HG03196 (cell line): Measurements from ENCODE around the gene INSRR.

Experiments
- ATAC-seq: cut with Tn5 transposase; IDR thresholded peaks from one replicate; pipeline ENCODE4 v1.9.1; 2021; ENCODE audit not compliant: unreplicated experiment

Gene INSRR

DNA sequence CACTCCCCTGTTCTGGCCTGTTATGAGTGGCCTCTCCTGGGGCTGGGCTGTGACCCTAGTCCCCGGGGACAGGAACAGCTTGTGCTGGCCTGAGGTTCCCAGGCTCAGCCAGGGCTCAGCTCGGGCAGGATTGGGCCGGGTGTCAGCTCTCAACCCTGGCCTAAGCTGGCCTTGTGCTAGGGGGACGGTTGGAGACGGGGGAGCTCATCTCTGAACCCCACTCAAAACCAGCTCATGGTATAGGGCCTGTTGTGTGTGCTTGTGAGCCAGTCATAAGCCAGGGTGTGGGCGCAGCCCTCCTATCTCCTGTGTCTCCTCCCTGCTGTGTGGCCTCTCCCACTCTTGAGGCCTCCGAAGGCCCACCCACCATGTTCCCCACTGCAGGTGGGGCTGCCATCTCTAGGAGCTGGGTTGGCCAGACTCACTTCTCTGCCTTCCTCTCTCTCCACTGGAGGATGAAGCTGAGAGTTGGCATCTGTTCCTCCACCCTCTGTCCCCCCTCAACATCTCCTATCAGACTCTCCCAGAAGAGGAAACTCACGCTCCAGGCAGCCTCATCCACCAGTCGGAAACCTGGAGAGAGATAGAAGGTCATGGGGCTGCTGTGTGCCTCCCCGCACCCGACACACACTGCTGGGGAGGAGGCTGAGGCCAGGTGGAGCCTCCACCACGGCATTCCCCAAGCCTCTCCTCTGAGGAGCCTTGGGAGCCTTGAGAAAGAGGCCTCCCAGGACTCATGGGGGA lies 36.0 kb upstream of the INSRR start:
- no peak for ATAC-seq

DNA sequence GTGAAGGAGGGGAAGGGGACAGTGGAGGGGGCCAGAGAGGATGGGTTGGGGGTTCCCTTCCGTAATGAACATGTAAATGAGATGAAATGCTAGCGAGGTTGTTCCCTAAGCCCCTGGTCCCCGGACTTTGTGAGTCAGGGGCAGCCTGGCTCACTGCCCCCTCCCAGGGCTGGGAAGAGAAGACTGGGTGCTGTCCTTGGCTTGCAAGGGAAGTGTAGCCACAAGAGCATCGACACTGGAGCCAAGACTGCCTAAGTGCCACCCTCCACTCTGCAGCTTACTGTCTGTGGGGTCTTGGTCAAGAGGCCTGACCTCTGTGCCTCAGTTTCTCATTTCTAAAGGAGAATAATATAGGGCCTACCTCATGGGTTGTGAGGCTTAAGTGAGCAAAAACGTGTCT lies 35.1 kb upstream of the INSRR start:
- no peak for ATAC-seq

GRCh38 chr1:156893048-156893953 lies 34.4 kb upstream of the INSRR start, which contains the start of gene PEAR1:
PEAR1 (plus strand) TSS chr1:156893718; CDS start chr1:156903927, 10,209 bp downstream.
- ATAC-seq: no peak

- ATAC-seq: no peak
Observed at GRCh38 chr1:156892190-156893047, 33.5 kb upstream of the INSRR start.

DNA sequence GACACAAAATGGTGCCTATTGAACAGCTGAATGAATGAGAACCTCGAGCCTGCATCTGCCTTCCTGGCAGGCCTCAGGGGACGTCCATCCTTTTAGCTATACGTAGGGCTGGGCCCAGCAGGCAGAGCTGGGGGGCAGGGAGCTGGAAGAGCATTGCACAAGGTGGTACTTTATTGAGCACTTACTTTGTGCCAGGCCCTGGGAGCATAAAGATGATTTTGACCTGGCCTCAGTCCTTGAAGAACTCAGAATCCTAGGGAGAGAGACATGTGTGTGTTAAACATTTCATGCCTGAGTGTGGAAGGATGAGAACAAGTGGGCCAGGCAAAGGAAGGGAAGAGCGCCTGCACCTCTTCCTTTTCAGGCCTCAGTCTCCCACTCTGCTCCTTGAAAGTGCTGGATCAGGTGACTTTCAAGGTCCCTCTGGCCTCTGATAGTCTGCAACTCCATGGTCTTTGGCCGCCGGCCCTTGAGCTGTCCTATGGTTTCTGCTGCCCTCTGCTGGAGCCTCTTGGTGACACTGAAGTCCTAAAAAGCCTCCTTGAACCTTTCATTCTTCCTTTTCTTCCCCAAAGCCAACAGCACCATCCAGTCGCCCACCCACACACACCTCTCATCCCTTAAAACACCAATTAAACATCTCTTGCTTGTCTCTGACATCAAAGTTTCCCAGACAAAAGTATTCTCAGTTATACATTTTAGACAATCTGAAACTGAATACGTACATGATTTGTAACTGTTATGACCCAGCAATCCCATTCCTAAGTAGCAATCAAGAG lies 31.1 kb upstream of the INSRR start:
- ATAC-seq: no peak

GRCh38 chr1:156887734-156888133 lies 28.8 kb upstream of the INSRR start:
- no peak for ATAC-seq

- ATAC-seq: no peak
Observed at GRCh38 chr1:156887317-156887716, 28.4 kb upstream of the INSRR start.

DNA sequence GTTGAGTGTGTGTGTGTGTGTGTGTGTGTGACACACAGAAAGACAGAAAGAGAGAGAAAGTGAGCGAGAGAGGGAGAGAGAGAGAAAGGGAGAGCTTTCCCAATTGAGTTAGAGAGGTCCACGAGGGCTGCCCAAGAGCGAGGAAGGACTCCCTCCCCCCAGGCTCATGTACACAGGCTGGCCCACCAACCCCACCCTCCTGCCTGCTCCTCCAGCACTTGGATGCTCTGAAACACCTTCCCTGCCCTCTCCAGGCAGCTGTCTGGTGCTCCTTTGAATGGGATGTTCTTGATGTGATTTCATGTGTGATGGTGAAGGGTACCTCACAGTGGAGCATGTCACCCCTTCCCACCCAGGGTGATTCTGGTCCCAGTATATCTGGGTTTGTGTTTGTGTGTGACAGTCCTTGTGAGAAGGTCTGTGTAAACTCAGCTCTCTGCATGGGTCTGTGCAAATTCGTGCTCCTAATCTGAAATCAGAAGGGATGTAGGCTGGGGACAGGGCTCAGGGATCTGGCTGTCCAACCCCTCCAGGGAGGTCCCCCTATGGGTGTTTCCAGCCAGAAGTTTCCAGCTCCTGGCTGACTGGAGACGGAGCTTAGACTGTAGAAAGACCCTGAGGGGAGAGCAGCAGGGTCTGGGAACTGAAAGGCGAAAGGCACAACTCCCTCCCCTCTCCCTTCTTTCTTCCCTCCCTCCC lies 27.8 kb upstream of the INSRR start:
- ATAC-seq: no peak

DNA sequence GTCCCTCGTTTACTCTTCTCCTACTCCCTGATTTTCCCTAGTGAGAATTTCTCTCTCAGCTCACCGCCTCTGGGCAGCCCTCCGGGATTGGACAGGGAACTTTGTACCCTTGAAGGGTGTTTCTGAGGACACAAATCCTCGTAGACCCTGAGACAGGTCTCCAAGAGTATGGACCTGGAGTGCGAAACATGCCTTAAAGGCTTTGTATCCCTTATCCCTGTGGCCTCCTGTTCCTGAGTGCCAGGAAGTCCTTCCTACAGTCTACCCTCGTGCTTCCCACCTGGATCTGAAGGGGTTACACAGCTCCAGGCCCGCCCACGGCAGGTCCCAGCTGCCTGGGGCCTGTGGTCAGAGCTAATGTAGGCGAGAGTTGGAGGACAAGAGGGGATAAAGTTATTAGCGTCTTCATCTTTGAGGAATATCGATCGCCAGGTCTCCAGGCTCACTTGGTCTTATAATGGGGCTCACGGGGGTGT lies 27.0 kb upstream of the INSRR start:
- ATAC-seq: no peak

DNA sequence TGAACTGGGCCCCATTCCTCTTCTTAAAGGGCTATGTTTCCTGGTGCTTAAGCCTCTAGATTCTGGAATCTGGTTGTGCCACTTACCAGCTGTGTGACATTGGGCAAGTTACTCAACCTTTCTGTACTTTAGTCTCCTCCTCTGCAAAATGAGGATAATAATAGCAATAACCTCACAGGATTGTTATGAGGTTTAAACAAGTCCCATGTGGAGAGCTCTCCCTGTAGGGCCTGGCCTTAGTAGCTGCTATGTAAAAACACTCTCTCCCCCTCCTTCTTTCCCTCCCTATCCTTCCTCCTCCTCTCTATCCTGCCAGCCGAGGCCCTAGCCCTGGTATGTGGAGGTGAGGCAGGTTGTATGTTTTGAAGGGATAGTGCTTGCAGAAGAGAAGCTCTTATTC lies 26.4 kb upstream of the INSRR start:
- no peak for ATAC-seq

DNA sequence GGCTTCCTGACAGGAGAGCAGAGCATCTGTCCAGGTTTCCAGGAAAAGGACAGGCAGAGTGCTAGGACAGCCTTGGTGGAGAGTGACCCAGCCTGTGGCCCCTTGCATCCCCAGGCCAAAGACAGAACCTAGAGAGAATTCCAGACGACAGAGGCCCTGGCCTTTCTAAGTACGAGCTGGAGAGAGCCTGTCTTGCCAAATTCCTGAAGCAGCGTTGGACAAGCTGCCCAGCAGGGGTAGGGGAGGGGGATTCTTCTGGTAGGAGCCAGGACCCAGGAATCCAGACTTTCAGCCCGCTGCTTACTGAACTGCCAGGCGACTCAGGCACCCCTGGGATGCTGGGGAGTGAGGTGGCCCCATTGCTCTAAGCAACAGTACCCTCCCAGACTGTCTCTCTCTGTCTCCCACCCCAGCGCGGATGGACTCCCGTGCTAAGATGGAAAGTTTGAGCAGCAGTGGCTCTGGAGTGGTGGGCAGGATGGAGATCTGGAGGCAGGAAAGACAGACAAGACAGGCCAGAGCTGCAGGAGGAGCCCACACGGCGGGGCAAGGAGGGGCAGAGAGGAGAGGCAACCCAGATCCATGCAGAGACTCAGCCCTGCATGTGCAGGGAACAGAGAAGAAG lies 25.8 kb upstream of the INSRR start:
- ATAC-seq: no peak

DNA sequence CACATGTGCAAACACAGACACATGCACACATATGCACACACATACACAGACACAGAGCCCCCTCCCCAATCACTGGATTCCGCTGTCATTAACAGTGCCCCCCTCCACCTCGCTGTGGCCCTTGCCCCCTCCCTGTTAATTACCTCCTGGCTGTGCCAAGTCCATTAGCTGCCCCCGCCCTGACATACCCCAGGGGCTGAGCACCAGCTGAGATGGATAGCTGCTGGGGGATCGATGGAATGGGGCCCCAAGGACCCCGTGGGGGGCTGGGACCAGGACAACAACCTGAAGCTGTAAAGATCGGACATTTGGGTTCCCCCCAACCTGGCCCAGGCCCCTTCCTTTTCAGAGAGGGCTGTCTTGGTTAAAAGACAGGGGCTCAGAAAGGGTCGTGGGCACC lies 25.0 kb upstream of the INSRR start:
- no peak for ATAC-seq

DNA sequence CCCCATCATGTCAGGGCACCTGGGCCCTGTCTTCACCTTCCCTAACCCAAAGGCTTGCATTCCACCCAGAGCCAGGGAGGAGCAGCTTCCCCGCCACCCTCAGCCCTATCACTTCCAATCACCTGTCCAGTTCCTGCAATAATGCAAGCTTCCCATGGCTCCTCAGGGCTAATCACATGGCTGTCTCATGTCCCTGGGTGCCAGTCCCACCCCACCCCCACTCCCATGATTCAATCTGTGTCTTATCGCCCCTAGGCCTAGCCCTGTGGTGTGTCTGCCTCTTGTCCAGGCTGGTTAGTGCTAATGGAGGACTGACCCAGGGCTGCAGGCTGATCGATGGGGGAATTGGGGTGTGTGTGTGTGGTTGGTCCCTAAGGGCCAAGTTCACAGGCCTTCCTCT lies 23.6 kb upstream of the INSRR start:
- ATAC-seq: no peak

DNA sequence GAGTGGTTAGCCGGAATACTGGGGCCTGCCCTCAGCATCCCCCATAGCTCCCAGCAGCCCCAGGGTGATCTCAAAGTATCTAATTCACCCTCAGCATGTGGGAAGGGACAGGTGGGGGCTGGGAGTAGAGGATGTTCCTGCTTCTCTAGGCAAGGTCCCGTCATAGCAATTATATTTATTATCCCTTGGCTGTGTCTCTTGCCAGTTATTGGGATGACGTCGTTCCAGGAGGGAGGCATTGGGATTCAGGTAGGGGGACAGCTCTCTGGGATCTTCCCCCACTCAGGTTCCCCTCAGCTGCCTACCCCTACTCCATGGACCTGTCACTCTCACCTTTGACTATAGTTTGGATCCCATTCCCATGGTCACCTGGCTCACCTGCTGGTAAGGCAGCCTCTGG lies 22.7 kb upstream of the INSRR start:
- no peak for ATAC-seq

DNA sequence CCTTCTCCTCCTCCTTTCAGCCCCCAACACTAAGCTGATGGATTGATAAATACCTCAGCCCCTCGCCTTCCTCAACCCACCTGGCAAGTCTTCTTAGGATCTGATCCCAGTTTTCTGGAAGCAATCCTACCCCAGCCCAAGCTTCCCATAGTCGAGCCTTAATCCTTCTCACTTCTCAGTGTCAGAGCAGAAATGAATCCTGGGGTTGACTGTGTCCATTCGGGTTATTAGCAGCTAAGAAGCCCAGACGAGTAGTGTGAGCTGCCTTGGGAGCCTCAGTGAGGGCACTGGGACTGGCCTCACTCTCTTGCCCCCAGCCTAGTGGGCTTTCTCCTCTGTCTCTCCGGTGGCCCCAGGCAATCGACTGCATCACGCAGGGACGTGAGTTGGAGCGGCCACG lies 22.2 kb upstream of the INSRR start:
- no peak for ATAC-seq

GRCh38 chr1:156880473-156880872 lies 21.6 kb upstream of the INSRR start:
- no peak for ATAC-seq

DNA sequence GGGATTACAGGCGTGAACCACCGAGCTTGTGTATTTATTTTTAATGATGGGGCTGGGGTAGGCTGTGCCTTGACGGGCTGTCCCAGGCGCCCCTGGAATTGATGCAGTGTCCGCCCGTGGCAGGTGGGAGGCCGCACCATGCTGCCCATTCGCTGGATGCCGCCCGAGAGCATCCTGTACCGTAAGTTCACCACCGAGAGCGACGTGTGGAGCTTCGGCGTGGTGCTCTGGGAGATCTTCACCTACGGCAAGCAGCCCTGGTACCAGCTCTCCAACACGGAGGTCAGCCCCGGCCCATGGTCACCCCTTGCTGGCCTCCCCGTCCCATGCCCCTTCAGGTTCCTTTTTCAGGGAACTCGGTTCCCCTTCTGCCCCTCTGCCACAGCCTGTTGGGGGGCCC lies 21.0 kb upstream of the INSRR start:
- no peak for ATAC-seq

- ATAC-seq: no peak
Observed at GRCh38 chr1:156877433-156878170, 18.7 kb upstream of the INSRR start.

GRCh38 chr1:156876281-156876680 lies 17.4 kb upstream of the INSRR start:
- ATAC-seq: no peak
